22Rv1 (cell line): ENCODE results near the gene THY1.

Source experiments
- ZFX ChIP-seq: fragments of 450-650 bp; IDR thresholded peaks from 2 replicates; pipeline ENCODE4 v1.6.1; 2017; ENCODE audit warnings: antibody characterized with exemption, borderline replicate concordance
- TF ChIP-seq, protein P1 (sequence below): fragments of 450-650 bp; IDR thresholded peaks from 2 replicates; pipeline ENCODE4 v1.5.1; 2017; ENCODE audit warnings: mild to moderate bottlenecking

DNA sequence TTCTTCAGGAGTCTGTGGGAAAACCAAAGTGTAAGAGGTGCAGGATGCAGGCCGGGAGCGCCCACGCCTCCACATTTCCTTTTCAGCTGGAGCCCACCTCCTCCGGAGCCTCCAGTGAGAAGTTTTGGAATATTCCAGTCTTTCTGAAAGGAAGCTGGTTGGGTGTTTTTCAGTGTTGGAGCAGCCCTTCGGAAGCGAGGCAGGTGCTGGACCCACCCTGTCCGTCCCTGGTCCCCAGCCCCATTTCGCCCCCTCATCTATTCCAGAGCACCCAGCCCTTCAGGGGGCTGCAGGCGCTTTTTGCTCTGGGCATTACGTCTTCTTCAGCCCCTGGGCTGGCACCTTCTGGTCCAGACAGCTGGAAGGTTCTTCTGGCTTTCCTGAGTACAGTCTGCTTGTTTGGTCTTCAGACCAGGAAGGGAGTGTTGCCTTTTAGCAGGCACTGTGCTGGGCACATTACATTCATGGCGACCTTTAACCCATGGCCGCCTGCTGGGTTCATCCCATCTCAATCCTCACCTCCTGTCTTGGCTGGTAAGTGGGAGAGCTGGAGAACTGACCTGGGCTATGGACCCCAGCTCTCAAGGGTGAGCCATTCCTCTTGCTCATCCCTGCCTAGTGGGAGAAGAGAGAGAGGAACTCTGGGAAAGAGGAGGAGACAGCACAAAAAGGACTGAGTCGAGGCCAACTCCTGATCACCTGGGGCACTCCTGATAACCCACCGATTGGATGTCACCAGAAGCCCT is 710 bp upstream of the THY1 start:
- TF ChIP-seq, protein P1, sequence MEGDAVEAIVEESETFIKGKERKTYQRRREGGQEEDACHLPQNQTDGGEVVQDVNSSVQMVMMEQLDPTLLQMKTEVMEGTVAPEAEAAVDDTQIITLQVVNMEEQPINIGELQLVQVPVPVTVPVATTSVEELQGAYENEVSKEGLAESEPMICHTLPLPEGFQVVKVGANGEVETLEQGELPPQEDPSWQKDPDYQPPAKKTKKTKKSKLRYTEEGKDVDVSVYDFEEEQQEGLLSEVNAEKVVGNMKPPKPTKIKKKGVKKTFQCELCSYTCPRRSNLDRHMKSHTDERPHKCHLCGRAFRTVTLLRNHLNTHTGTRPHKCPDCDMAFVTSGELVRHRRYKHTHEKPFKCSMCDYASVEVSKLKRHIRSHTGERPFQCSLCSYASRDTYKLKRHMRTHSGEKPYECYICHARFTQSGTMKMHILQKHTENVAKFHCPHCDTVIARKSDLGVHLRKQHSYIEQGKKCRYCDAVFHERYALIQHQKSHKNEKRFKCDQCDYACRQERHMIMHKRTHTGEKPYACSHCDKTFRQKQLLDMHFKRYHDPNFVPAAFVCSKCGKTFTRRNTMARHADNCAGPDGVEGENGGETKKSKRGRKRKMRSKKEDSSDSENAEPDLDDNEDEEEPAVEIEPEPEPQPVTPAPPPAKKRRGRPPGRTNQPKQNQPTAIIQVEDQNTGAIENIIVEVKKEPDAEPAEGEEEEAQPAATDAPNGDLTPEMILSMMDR: no peak
- TF ChIP-seq ZFX: no peak
